HepG2 (cell line): ENCODE measurements around the gene RAB6B. TPM values are rescaled to one million over a fixed set of nuclear protein-coding genes. Genes with fewer than 3 reads are reported as not detected.

Experiments used
- ATF7 ChIP-seq, 2 experiments: fragments of 450-650 bp in 1 of 2; sonication (generic) in 1 of 2; formaldehyde crosslinking in 1 of 2; IDR thresholded peaks; 2 replicates each; pipeline versions ENCODE4 v1.4.0 to v1.6.1; 2016 to 2020; ENCODE audit warnings: antibody characterized with exemption in 1 of 2, mild to moderate bottlenecking in 1 of 2, missing genetic modification reagents in 1 of 2
- CTCF ChIP-seq: sonication (generic); formaldehyde crosslinking; IDR thresholded peaks from 2 replicates; pipeline ENCODE4 v1.5.0; 2020; ENCODE audit warnings: mild to moderate bottlenecking, missing genetic modification reagents, moderate library complexity
- GPBP1L1 ChIP-seq: sonication (generic); formaldehyde crosslinking; IDR thresholded peaks from 2 replicates; pipeline ENCODE4 v1.5.0; 2020; ENCODE audit warnings: mild to moderate bottlenecking, missing genetic modification reagents
- JARID2 ChIP-seq: sonication (generic); formaldehyde crosslinking; IDR thresholded peaks from 2 replicates; pipeline ENCODE4 v1.8.1; 2023; ENCODE audit warnings: missing genetic modification reagents, inconsistent platforms; ENCODE audit not compliant: insufficient replicate concordance
- KLF6 ChIP-seq: IDR thresholded peaks from 2 replicates; pipeline ENCODE4 v1.8.0; 2016; ENCODE audit warnings: missing biosample characterization, missing genetic modification reagents
- MAFG ChIP-seq: sonication (generic); formaldehyde crosslinking; IDR thresholded peaks from 2 replicates; pipeline ENCODE4 v1.5.1; 2020; ENCODE audit warnings: mild to moderate bottlenecking, missing genetic modification reagents
- MED1 ChIP-seq: sonication (generic); formaldehyde crosslinking; IDR thresholded peaks from 2 replicates; pipeline ENCODE4 v1.4.0; 2020; ENCODE audit warnings: missing genetic modification reagents
- MTERF4 ChIP-seq: sonication (generic); formaldehyde crosslinking; IDR thresholded peaks from 2 replicates; pipeline ENCODE4 v1.8.0; 2023; ENCODE audit warnings: mild to moderate bottlenecking, missing genetic modification reagents
- MXD1 ChIP-seq: sonication (generic); formaldehyde crosslinking; IDR thresholded peaks from 2 replicates; pipeline ENCODE4 v1.4.0; 2020; ENCODE audit warnings: mild to moderate bottlenecking, missing genetic modification reagents
- POLR2AphosphoS2 ChIP-seq: IDR thresholded peaks from 2 replicates; pipeline ENCODE4 v1.6.1; 2011; ENCODE audit warnings: low read depth, low read length, improper control_type of control experiment
- RARG ChIP-seq: sonication (generic); formaldehyde crosslinking; IDR thresholded peaks from 2 replicates; pipeline ENCODE4 v1.4.0; 2020; ENCODE audit warnings: low read depth, mild to moderate bottlenecking, missing genetic modification reagents
- REPIN1 ChIP-seq: sonication (generic); formaldehyde crosslinking; IDR thresholded peaks from 2 replicates; pipeline ENCODE4 v1.8.0; 2022; ENCODE audit warnings: missing genetic modification reagents, low read depth, mild to moderate bottlenecking, borderline replicate concordance
- SETDB1 ChIP-seq: sonication (generic); formaldehyde crosslinking; IDR thresholded peaks from 2 replicates; pipeline ENCODE4 v1.5.1; 2020; ENCODE audit warnings: missing genetic modification reagents, mild to moderate bottlenecking, borderline replicate concordance
- TCF12 ChIP-seq, 2 experiments: fragments of 450-650 bp in 1 of 2; sonication (generic) in 1 of 2; formaldehyde crosslinking in 1 of 2; IDR thresholded peaks; 2 replicates each; pipeline versions ENCODE4 v1.6.1 to v1.8.0; 2017 to 2022; ENCODE audit warnings: antibody characterized with exemption in 1 of 2, mild to moderate bottlenecking in 1 of 2, missing genetic modification reagents in 1 of 2, moderate library complexity in 1 of 2
- TFE3 ChIP-seq: IDR thresholded peaks from 2 replicates; pipeline ENCODE4 v1.6.1; 2016
- ZBTB20 ChIP-seq: sonication (generic); formaldehyde crosslinking; IDR thresholded peaks from 2 replicates; pipeline ENCODE4 v1.8.1; 2023; ENCODE audit warnings: missing genetic modification reagents, low read depth, mild to moderate bottlenecking, borderline replicate concordance
- ZEB1 ChIP-seq: IDR thresholded peaks from 2 replicates; pipeline ENCODE4 v1.6.1; 2012; ENCODE audit warnings: mild to moderate bottlenecking, low read depth, inconsistent platforms; ENCODE audit not compliant: insufficient replicate concordance
- ZNF12 ChIP-seq: sonication (generic); formaldehyde crosslinking; IDR thresholded peaks from 2 replicates; pipeline ENCODE4 v1.5.0; 2020; ENCODE audit warnings: missing genetic modification reagents
- ZNF496 ChIP-seq: sonication (generic); formaldehyde crosslinking; IDR thresholded peaks from 2 replicates; pipeline ENCODE4 v1.8.1; 2023; ENCODE audit warnings: mild to moderate bottlenecking, moderate library complexity, missing genetic modification reagents; ENCODE audit not compliant: insufficient replicate concordance
- ZNF501 ChIP-seq: sonication (generic); formaldehyde crosslinking; IDR thresholded peaks from 2 replicates; pipeline ENCODE4 v1.5.1; 2020; ENCODE audit warnings: mild to moderate bottlenecking, moderate library complexity, missing genetic modification reagents
- ZNF567 ChIP-seq: sonication (generic); formaldehyde crosslinking; IDR thresholded peaks from 2 replicates; pipeline ENCODE4 v1.8.1; 2023; ENCODE audit warnings: mild to moderate bottlenecking, missing genetic modification reagents, borderline replicate concordance
- ZNF644 ChIP-seq: IDR thresholded peaks from 2 replicates; pipeline ENCODE4 v1.6.1; 2016; ENCODE audit warnings: low read depth
- ZNF7 ChIP-seq: IDR thresholded peaks from 2 replicates; pipeline ENCODE4 v1.6.1; 2016; ENCODE audit warnings: missing biosample characterization, missing genetic modification reagents
- polyA plus RNA-seq, 8 experiments: library from polyadenylated mRNA; depleted of rRNA in 3 of 8; stranded (reverse) in 7 of 8; unstranded in 1 of 8; fragments of >200 nt; fragmentation: Illumina TruSeq in 4 of 8; extraction: Trizol in 4 of 8; gene quantifications; 2 replicates each; pipeline versions ENCODE4 v1.2.1 to v1.2.3, GENCODE V29; 2011 to 2016; ENCODE audit warnings: low read depth in 4 of 8, missing spikeins in 1 of 8, mixed read lengths in 1 of 8; ENCODE audit not compliant: insufficient read depth in 1 of 8
- total RNA-seq, 5 experiments: library from RNA; depleted of rRNA; stranded (reverse); fragments of >200 nt; fragmentation: Illumina TruSeq; extraction: Trizol; gene quantifications; 2 replicates each; pipeline ENCODE4 v1.2.3, GENCODE V29; 2016; ENCODE audit warnings: low read depth in 1 of 5

RAB6B gene
- total and polyA plus RNA-seq, 2 of the 13 experiments (the other 11 are each of a cell fraction or from before 2014, with no cell fraction given), result 0.16 TPM; not detected in 1

GRCh38 chr3:133805702-133806475, 89.8 kb downstream of the RAB6B start, which contains the start of gene SRPRB (continued):
- TF ChIP-seq MXD1 (peak; percentile 96; the same call in 1 of the 2 replicates), MAFG (CRISPR knock-in tag) (no peak), ZNF12 (no peak), ZNF567 (CRISPR knock-in tag) (0 out of 2 replicates have a peak, but pooled peaks have one; percentile 70), ZEB1 (no peak), ATF7 (IDR thresholded peaks at IDR 0.05) (no peak), ATF7 (CRISPR knock-in tag; IDR thresholded peaks at IDR 0.05) (0 out of 2 replicates have a peak, but pooled peaks have one; percentile 57), POLR2AphosphoS2 (no peak), ZBTB20 (CRISPR knock-in tag) (no peak; the same call in 1 of the 2 replicates), CTCF (CRISPR knock-in tag) (no peak), RARG (CRISPR knock-in tag) (no peak), ZNF7 (CRISPR knock-in tag) (no peak), KLF6 (CRISPR knock-in tag) (no peak), MTERF4 (CRISPR knock-in tag) (no peak), GPBP1L1 (CRISPR knock-in tag) (no peak), REPIN1 (CRISPR knock-in tag) (peak; percentile 71; the same call in 1 of the 2 replicates), TCF12 (IDR thresholded peaks at IDR 0.05) (no peak), TCF12 (CRISPR knock-in tag; IDR thresholded peaks at IDR 0.05) (no peak), ZNF501 (CRISPR knock-in tag) (peak; percentile 84), SETDB1 (CRISPR knock-in tag) (no peak), ZNF644 (no peak), JARID2 (no peak), ZNF496 (CRISPR knock-in tag) (no peak), TFE3 (CRISPR knock-in tag) (no peak), MED1 (CRISPR knock-in tag) (peak; percentile 48)
